GM12874 (cell line): ENCODE data around the gene FOXO3.

Experiments used
- TF ChIP-seq, protein P1 (sequence below): IDR thresholded peaks from 2 replicates; pipeline ENCODE4 v1.5.1; 2011; ENCODE audit warnings: low read depth, mild to moderate bottlenecking, control low read depth, low read length, moderate library complexity; ENCODE audit not compliant: insufficient read depth

FOXO3 gene

DNA sequence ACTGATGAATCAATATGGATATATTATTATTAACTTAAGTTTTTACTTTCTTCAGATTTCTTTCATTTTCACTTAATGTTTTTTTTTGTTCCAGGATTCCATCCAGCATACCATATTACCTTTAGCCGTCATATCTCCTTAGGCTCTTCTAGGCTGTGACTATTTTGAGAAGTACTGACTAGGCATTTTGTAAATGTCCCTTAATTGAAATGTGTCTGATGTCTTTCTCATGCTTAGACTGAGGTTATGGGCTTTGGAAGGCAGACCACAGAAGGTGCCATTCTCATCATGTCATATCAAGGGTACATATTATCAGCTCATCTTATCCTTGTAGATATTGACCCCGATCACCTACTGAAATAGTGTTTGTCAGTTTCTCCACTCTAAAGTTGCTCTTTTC is 101.3 kb downstream of the FOXO3 start:
- TF ChIP-seq, protein P1, sequence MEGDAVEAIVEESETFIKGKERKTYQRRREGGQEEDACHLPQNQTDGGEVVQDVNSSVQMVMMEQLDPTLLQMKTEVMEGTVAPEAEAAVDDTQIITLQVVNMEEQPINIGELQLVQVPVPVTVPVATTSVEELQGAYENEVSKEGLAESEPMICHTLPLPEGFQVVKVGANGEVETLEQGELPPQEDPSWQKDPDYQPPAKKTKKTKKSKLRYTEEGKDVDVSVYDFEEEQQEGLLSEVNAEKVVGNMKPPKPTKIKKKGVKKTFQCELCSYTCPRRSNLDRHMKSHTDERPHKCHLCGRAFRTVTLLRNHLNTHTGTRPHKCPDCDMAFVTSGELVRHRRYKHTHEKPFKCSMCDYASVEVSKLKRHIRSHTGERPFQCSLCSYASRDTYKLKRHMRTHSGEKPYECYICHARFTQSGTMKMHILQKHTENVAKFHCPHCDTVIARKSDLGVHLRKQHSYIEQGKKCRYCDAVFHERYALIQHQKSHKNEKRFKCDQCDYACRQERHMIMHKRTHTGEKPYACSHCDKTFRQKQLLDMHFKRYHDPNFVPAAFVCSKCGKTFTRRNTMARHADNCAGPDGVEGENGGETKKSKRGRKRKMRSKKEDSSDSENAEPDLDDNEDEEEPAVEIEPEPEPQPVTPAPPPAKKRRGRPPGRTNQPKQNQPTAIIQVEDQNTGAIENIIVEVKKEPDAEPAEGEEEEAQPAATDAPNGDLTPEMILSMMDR = no peak

DNA sequence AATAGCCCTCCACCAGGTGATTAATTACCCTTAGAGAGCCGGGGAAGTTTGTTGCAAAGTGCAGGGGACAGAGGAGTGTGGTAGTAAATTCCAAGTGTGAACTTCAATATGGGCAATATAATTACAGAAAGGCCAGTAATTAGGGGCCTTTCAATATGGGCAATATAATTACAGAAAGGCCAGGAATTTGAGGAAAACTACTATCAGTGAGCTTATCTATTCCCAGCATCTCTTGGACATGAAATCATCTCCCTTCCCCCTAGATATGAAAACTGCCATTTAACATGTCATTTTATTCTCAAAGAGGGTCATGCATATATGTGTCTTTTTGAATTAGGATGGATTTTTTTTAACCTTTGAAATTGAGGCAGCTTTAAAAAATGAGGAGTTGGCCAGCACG is 102.0 kb downstream of the FOXO3 start:
- TF ChIP-seq, protein P1 = no peak

DNA sequence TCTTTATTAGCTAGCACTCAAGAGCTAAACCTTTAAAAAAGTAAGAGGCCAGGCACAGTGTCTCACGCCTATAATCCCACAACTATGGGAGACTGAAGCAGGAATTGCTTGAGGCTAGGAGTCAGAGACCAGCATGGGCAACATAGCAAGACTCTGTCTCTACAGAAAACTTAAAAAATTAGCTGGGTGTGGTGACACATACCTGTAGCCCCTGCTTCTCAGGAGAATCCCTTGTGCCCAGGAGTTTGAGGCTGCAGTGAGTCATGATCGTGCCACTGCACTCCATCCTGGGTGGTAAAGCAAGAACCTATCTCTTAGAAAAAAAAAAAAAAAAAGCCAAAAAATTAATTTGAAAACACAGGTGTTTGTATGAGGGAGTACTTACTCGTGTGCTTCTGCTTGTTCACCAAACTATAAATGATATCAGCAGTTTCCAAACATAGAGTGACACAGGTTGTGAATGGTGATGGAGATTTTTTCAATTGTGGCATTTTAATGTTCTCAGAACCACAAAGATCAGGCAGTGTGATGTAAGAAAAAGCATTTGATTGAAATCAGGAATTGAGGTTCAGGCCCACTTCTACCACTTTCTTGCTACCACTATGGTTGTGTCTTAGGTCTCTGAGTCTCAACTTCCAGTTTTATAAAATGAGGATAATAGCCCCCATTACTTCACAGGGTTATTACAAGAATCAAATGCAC is 104.9 kb downstream of the FOXO3 start:
- TF ChIP-seq, protein P1 = no peak

DNA sequence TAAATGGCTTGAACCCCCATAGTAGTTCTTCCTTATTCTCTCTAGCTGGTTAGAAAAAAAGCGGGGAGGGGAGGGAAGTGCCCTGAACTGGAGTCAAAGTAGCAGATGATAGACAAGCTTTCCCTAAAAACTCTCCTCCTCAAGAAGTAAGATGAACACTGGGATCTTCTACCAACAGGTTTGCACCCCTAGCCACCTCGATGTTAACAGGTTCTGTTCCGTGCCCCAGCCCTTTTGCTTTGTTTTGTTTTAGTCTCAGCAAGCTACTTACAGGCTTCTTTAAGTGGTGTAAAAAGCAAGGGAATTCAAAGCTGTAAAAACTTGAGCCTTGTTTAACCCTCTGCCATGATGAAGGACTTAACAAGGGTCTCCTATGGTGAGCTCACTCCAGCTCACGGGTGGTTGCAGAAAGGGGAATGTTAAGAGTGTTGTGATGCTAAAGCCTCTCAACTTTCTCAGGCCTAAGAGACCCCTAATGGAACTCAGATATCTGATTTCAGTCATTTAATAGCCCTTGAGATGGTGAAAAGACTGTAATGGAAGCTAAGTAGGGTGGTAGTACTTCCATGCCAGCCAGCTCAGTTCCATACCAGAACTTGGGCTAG is 106.0 kb downstream of the FOXO3 start:
- TF ChIP-seq, protein P1 = no peak

DNA sequence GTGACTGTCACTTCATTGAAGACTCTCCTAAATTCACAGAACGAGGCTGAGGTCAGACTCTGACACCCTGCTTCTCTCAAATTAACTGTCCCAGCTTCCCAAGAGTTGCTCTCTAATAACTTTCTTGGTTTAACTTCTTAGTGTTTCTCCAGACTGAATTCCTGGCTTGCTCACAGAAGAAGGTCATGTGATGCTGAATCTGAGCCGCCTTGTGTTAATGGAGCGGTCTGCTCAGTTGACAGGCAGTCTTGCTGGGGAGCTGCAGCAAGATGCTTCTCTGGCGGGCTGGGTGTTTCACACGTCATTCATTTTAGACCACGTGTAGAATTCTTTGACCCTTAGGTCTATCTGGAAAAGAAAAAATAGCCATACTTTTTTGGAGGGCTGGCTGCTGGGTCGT is 107.3 kb downstream of the FOXO3 start:
- TF ChIP-seq, protein P1 = no peak

DNA sequence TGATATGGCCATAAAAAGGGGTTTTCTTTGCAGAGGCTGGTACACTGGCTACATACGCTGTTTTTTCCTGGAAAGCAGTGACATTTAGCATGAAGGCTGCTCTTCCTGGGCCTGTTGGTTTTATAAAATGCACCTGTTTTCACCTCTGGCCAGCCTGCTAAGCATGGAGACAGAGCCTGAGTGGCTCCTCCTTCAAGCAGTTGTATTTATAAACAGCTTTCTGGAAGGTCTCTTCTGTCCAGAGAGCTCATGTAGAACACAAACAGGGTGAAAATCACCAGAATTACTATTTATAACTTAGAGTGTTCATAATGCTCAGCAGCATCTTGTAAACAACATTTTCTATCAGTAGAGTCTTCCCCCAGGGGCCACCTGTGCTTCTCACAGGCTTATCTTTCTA is 109.0 kb downstream of the FOXO3 start:
- TF ChIP-seq, protein P1 = no peak

DNA sequence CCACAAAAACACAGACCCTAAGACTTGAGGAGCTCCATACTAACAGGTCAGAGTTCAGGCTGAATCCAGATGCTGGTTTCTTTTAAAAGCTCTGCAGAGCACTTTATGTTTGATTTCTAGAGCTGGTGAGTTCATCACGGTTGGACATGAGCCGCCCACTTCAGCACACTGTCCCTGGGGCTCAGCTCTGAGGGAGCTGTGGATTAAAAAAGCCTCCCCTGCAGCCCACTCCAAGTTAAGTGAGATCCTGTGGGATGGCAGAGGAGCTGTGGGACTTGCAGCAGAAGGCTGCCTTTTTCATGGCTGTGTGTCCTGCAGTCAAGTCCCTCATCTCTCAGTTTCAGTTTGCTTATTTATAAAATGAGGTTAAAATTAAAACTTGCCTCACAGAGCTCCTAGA is 110.5 kb downstream of the FOXO3 start:
- TF ChIP-seq, protein P1 = no peak
